ENCODE results near the gene RHOT2.

The RHOT2 gene

GRCh38 chr16:631808-632358 lies 36.0 kb upstream of the RHOT2 start:
- intact Hi-C loops (cut with DNase I) = no loop called here
- DNase-seq = no peak

DNA sequence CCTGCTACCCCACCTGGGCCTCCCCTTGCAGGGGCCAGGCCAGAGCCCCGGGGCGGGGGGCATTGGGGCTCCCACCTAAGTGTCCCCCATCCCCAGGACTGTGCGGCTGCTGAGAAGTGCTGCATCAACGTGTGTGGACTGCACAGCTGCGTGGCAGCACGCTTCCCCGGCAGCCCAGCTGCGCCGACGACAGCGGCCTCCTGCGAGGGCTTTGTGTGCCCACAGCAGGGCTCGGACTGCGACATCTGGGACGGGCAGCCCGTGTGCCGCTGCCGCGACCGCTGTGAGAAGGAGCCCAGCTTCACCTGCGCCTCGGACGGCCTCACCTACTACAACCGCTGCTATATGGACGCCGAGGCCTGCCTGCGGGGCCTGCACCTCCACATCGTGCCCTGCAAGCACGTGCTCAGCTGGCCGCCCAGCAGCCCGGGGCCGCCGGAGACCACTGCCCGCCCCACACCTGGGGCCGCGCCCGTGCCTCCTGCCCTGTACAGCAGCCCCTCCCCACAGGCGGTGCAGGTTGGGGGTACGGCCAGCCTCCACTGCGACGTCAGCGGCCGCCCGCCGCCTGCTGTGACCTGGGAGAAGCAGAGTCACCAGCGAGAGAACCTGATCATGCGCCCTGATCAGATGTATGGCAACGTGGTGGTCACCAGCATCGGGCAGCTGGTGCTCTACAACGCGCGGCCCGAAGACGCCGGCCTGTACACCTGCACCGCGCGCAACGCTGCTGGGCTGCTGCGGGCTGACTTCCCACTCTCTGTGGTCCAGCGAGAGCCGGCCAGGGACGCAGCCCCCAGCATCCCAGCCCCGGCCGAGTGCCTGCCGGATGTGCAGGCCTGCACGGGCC lies 35.2 kb upstream of the RHOT2 start:
- intact Hi-C loops (cut with DNase I) = no loop called here
- peak in 1 of 10 donors; percentile 82 for DNase-seq

- no peak for DNase-seq
- intact Hi-C loops (cut with DNase I) = no loop called here
These were observed 34.4 kb upstream of the RHOT2 start for GRCh38 chr16:633336-634050.

DNA sequence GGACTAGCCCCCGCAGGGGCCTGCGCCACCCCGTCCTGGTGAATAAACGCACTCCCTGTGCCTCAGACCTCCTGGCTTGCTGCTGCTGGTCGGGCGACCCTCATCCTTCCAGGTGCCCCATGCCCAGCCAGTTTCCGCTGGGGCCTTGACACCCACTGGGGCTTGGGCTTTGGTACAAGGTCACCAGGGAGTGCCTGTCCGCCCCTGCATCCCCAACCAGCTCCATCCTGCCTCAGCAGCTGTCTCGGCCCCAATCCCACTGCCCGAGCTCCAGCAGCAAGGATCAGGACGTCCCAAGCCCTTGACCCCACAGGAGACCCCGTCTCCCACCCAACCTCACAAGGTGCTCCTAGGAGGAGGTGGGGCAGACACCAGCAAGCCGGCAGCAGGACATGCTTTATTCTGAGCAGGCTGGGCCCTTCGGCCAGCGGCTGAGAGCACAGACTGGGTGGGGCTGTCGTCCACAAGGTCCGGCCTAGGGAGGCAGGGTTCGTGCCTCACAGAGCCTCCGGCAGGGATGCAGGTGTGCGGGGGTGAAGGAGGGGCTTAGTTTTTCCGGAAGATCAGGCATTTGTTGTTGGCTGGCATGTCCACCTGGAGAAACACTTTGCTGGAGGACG lies 33.8 kb upstream of the RHOT2 start:
- no peak for DNase-seq
- intact Hi-C loops (cut with DNase I) = no loop called here

- DNase-seq = no peak
- intact Hi-C loops (cut with DNase I) = no loop called here
These were observed 32.9 kb upstream of the RHOT2 start for GRCh38 chr16:634996-635395.

- intact Hi-C loops (cut with DNase I) = loop anchor here (2.0 kb wide), 1 partner anchor 43 kb away; no protein-coding TSS in a partner anchor
These were observed 32.2 kb upstream of the RHOT2 start for GRCh38 chr16:635573-636205.

GRCh38 chr16:636206-637080 lies 31.5 kb upstream of the RHOT2 start, which contains the start of gene METTL26:
TSS of gene METTL26 (minus strand) at chr16:636305. CDS start at chr16:636290, 15 bp downstream.
- intact Hi-C loops (cut with DNase I) = loop anchor here (2.0 kb wide), 1 partner anchor 44 kb away; no protein-coding TSS in a partner anchor
- peak; percentile 91 to 99 (median 97) for DNase-seq

More at GRCh38 chr16:635573-636205, 32.2 kb upstream of the RHOT2 start:
- DNase-seq = no peak

- DNase-seq = peak; percentile 83 to 98 (median 93)
- intact Hi-C loops (cut with DNase I) = loop anchor here (2.0 kb wide), 1 partner anchor 45 kb away; no protein-coding TSS in a partner anchor
These were observed 30.6 kb upstream of the RHOT2 start for GRCh38 chr16:637081-638018.

GRCh38 chr16:638034-638543 lies 29.8 kb upstream of the RHOT2 start:
- no peak for DNase-seq
- intact Hi-C loops (cut with DNase I) = no loop called here

- intact Hi-C loops (cut with DNase I) = no loop called here
- no peak for DNase-seq
These were observed 29.1 kb upstream of the RHOT2 start for GRCh38 chr16:638836-639235.

GRCh38 chr16:640614-641013 lies 27.3 kb upstream of the RHOT2 start:
- intact Hi-C loops (cut with DNase I) = no loop called here

DNA sequence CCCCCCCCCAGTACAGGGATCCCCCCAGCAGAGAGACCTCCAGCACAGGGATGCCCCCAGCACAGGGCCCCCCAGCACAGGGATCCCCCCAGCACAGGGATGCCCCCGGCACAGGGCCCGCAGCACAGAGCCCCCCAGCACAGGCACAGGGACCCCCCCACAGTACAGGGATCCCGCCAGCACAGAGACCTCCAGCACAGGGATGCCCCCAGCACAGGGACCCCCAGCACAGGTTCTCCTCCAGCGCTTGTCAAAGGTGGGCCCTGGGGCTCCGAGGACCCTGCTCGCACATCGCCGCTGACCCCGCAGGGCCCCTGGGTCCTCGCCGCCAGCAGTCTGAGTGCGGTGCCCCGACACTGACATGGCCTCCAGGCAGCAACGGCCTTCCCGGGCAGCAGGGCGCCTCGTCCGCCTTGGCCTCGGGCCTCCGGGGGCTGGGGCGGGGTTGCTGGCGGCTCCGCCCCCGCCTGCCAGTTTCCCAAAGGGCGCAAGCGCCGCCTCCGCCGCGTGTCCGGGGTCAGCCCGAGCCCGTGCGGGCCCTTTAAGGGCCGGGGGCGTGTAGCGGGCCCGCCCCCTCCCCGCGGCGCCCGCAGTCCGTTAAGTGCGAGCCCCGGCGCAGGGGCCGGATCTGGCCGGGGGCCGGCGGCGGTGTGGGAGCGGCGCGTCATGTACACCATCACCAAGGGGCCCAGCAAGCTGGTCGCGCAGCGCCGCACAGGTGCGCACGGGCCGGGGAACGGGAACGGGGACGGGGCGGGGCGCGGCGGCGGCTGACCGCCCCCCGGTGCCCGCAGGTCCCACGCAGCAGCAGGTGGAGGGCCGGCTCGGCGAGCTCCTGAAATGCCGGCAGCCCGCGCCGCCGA lies 26.4 kb upstream of the RHOT2 start, which contains the start of gene MCRIP2:
Gene MCRIP2, plus strand, starts transcription at position 503 of the 863 bp plus-strand sequence. Its CDS starts 164 bp downstream, at position 667.
- peak; percentile 62 to 96 (median 81) for DNase-seq
- intact Hi-C loops (cut with DNase I) = no loop called here

More at GRCh38 chr16:640614-641013, 27.3 kb upstream of the RHOT2 start:
- DNase-seq = no peak

DNA sequence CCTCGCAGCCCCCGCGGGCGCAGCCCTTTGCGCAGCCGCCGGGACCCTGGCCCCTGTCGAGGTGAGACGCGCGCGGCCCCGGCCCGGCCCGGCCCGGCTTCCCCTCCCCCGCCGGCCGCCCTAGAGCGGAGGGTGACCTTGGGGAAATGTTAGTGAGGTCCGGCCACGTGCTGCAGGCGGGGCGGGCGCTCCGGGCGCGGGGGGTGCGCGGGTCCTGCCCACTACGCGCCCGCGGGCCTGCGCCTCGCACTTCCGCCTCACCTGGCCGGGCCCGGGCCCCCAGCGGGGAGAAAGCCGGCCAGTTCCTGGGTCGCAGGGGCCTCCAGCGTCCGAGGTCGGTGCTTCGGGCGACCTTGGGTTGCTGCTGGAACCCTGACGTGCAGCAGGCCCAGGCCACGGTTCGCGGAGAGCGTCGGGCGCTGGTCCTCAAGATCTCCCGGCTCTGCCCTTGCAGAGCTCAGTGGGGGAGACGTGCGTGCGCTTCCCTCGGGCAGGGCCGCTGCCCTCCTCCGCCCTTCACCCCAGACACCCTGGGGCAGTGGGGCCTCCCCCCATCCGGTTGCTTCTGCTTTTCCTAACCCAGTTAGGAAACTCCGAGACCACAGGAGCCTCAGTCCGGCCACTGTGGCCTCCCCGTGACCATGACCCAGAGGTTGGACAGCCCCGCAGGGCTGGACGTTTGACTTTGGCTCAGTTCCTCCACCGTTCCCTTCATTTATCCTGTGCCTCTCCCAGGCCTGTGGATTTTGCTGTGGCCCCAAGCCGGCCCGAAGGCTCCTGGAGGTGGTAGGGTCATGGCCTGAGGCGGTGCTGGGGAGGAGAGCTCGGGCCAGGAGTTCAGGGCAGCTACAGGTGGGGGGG lies 25.5 kb upstream of the RHOT2 start:
- peak in 4 of 10 donors; percentile 31 to 87 (median 48) for DNase-seq
- intact Hi-C loops (cut with DNase I) = no loop called here

DNA sequence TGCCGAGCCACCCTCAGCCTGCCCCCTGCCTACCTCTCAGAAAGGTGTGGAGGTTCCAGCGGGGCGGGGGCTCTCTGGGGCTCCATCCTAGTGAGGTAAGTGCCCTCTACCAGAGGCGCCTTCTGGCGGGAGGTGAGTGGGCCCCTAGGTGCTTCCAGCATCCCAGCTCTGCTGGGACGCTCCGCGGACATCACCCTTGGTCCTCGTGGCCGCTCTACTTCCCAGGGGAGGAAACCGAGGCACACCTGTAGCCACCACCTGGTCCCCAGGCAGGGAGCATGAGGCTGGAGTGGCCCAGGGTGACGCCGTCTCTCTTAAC lies 24.9 kb upstream of the RHOT2 start:
- intact Hi-C loops (cut with DNase I) = no loop called here
- no peak for DNase-seq

DNA sequence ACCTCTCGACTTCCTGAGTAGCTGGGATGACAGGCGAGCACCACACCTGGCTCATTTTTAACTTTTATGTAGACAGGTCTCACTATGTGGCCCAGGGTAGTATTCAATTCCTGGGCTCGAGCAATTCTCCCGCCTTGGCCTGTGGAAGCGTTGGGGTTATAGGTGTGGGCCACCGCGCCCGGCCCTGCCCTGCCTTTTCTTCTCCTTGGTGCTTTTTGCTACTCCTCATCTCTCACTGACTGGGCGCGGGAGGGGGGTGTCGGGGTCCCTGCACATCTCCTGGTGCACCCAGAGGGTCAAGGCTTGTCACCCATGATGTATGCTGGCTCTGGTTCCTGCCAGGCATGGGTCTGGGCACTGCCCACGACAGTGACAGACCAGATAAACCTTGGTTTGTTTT lies 23.4 kb upstream of the RHOT2 start:
- intact Hi-C loops (cut with DNase I) = no loop called here
- no peak for DNase-seq

Data from posterior cingulate gyrus (tissue), 11 donors.